Endometrial microvascular endothelial cells (primary cell): ENCODE measurements around the gene CTNNBIP1. TPM values are rescaled to one million over a fixed set of nuclear protein-coding genes. Genes with fewer than 3 reads are reported as not detected.

Experiments used
- in situ Hi-C: cut with HindIII; loops from 2 replicates; pipeline ENCODE4 v1.10.0; 2017; ENCODE audit warnings: low sequenced_read_pairs, low pct_unique_long_range_greater_than_20kb; ENCODE audit errors: inconsistent ontology term
- total RNA-seq: library from RNA; depleted of rRNA; stranded (reverse); fragments of >200 nt; gene quantifications from one replicate; pipeline ENCODE4 v1.2.3, GENCODE V29; 2015; ENCODE audit errors: inconsistent ontology term

Gene CTNNBIP1
- total RNA-seq, 1 donor from 2014 or later, result 32.3 TPM

GRCh38 chr1:9867408-9868243 lies 42.4 kb downstream of the CTNNBIP1 start:
- in situ Hi-C loops, result no loop called here

- in situ Hi-C loops, result no loop called here
These were observed 43.2 kb downstream of the CTNNBIP1 start for GRCh38 chr1:9866836-9867235.

- in situ Hi-C loops, result no loop called here
These were observed 44.3 kb downstream of the CTNNBIP1 start for GRCh38 chr1:9865724-9866123.

- in situ Hi-C loops, result no loop called here
These were observed 46.7 kb downstream of the CTNNBIP1 start for GRCh38 chr1:9863371-9863770.

GRCh38 chr1:9861360-9861759 lies 48.7 kb downstream of the CTNNBIP1 start:
- in situ Hi-C loops, result no loop called here

- in situ Hi-C loops, result no loop called here
These were observed 49.2 kb downstream of the CTNNBIP1 start for GRCh38 chr1:9860887-9861286.

- in situ Hi-C loops, result no loop called here
These were observed 50.6 kb downstream of the CTNNBIP1 start for GRCh38 chr1:9859281-9860014.

GRCh38 chr1:9858293-9859035 lies 51.6 kb downstream of the CTNNBIP1 start:
- in situ Hi-C loops, result no loop called here

- in situ Hi-C loops, result no loop called here
These were observed 54.9 kb downstream of the CTNNBIP1 start for GRCh38 chr1:9855186-9855585.

GRCh38 chr1:9853249-9853595 lies 56.8 kb downstream of the CTNNBIP1 start:
- in situ Hi-C loops, result no loop called here

- in situ Hi-C loops, result no loop called here
These were observed 57.4 kb downstream of the CTNNBIP1 start for GRCh38 chr1:9852410-9853248.

- in situ Hi-C loops, result no loop called here
These were observed 58.1 kb downstream of the CTNNBIP1 start for GRCh38 chr1:9852004-9852403.

GRCh38 chr1:9850442-9851162 lies 59.5 kb downstream of the CTNNBIP1 start:
- in situ Hi-C loops, result no loop called here

GRCh38 chr1:9849691-9850441 lies 60.2 kb downstream of the CTNNBIP1 start:
- in situ Hi-C loops, result no loop called here

- in situ Hi-C loops, result no loop called here
These were observed 62.0 kb downstream of the CTNNBIP1 start for GRCh38 chr1:9848022-9848421.

- in situ Hi-C loops, result no loop called here
These were observed 62.8 kb downstream of the CTNNBIP1 start for GRCh38 chr1:9847269-9847668.

- in situ Hi-C loops, result no loop called here
These were observed 63.4 kb downstream of the CTNNBIP1 start for GRCh38 chr1:9846611-9847171.
